GM04503 (cell line): Measurements from ENCODE around the gene IGF1.

ENCODE experiments used
- DNase-seq: peaks from one replicate; pipeline ENCODE4 v3.0.0-alpha.2; 2012; ENCODE audit warnings: low read depth

The IGF1 gene

DNA sequence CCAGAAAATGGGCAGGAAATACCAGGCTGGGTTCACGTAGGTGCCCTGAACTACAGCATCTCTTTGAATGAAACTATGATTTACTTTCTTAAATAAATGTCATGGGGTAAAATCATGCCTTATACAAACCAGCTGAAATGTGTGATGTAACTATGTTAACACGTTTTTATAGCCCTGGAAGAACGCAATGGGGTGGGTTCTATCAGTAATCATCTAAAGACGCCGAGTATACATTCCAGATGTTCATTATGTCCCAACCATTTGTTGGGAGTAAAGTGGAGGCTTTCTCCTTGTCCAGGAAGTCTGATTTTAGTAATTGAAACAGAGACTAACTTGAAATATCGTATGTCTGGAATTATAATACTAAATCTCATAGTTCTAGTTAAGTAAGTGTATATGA lies 16.2 kb upstream of the IGF1 start:
- DNase-seq: no peak

DNA sequence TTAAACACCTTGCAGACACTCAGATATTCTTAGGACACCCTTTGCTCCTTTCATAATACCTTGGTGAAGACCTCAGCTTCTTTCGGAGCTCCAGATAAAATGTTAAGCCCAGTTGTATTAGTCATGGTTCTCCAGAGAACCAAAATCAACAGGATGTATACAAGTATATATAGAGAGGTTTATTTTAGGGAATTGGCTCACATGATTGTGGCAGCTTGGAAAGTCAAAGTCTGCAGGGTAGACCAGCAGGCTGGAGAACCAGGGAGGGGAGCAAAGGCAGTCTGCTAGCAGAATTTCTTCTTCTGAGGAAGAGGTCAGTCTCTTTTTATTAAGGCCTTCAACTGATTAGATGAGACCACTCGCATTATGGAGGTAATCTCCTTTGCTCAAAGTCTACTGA lies 6.9 kb upstream of the IGF1 start:
- DNase-seq: no peak

DNA sequence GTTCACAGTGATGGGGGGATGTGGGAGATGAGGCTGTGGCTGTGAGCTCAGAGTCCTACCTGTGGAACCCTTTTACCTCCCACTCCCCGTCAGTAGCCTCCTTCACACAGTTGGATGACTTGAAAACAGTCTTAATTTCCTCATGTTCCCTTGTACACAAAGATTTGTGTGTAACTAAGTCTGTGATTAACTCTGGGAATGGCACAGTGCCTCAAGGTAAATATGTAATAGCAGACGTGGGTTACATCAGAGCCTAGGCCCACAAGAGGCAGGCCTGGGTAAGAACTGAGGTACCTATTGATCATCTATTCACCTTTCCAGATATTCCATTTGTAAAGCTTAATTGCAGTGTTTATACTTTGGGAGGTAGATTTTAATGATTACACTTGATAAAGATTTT lies 5.8 kb upstream of the IGF1 start:
- no peak for DNase-seq

DNA sequence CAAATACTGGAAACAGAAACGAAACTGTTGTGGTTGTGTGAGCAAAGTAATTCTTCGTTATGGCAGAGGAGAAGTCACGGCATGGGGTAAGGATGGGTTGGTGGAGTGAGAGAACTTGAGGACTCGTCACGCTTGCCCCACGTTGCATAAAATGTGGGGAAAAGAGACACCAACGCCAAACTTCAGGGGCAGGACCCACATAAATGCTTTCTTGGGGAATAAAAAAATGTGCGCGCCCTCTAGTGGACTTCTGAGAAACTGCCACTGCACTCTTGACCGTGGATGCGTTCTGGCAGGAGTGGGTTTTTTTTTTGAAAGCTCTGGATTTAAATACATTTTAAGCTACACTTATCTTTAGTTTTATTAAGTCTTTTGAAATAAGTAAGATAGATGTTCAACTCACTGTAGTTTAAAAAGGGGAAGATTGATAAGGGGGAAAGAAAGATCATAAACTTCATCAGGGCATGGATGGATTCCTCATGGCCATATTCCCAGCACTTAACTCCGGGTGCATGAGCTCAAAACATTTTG lies 4.1 kb upstream of the IGF1 start:
- peak; percentile 34 for DNase-seq

DNA sequence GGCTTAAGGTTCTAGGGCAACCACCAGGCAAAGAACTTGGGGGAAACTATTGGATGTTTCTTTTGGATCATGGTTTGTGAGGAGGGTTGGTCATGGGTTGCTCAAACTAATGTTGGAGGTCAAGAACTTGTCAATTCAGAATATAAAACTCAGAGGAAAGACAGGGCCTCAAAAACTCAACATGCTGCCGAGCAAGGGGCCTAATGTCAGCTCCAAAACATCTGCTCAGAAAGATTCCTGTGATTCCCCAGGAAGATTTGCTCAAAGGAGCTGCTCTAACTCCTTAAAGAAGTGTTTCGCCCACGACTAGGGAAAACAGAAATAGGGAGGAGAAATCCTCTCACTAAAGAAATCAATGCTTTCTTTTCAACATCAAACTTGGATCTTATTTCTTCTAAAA lies 3.7 kb upstream of the IGF1 start:
- DNase-seq: no peak

DNA sequence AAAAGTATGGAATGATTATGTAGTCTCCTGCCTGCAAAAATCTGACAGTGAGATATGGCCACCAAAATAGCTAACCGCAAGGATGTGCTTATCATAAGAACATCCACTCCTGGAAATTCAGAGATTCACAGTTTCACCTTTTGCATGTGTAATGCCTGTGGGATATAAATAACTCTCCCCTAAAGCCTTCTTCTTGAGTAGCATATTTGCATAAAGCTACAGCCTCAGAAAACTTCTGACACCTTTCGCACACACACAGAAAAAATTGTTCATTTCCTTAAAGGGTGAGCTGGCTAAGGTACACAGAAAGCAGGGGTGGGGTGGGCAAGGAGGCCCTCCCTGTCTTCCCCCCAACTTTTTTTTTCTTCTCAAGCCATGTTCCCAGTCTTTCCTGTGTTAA lies 3.1 kb upstream of the IGF1 start:
- no peak for DNase-seq

DNA sequence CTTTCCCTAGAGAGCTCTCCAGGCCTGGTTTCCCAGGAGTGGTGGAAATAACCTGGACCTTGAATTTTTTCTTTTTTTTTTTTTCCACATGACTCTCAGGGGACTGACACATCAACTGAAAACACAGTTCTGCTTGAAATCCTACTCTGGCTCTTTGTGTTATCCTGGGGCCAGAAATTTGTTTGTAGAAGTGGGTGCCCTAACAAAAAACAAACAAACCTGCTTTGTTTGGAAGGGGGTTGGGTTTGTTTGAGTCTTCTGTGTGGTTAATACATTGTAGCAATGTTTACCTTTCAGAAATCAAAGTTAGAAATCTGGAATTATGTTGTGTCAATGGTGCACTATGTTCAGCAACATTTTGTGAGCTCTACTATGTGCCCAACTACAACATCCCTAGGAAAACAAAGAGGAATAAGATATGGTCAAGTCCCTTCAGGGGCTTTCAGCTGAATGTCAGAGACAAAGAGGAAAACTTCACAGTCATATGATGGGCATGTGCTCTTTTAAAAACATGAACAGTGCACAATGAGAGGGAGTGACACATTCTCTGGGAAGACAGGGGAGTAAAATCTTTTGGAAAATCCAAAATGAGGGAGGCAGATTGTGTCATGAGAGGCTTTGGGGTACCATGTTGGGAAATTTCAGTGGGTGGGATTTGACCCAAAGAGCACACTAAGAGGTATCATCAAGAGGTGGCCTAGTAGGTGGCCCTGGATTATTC lies 1.5 kb upstream of the IGF1 start:
- no peak for DNase-seq

DNA sequence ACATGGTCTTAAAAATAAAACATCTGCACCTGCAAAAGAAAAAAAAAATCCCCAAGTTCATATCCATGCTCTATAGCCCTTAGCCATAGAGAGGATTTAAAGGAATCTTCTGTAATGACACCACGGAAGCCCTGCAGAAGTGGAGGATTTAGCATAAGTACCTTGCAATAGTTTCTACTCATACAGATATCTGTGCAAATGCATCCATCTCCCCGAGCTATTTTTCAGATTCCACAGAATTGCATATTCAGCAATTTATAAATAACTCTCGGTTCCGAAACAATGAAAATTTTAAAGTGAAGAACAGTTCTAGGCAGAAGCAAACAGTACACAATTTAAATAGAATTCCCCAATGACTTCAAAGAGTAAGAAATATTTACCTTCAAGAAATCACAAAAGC lies 424 bp downstream of the IGF1 start:
- DNase-seq: no peak

DNA sequence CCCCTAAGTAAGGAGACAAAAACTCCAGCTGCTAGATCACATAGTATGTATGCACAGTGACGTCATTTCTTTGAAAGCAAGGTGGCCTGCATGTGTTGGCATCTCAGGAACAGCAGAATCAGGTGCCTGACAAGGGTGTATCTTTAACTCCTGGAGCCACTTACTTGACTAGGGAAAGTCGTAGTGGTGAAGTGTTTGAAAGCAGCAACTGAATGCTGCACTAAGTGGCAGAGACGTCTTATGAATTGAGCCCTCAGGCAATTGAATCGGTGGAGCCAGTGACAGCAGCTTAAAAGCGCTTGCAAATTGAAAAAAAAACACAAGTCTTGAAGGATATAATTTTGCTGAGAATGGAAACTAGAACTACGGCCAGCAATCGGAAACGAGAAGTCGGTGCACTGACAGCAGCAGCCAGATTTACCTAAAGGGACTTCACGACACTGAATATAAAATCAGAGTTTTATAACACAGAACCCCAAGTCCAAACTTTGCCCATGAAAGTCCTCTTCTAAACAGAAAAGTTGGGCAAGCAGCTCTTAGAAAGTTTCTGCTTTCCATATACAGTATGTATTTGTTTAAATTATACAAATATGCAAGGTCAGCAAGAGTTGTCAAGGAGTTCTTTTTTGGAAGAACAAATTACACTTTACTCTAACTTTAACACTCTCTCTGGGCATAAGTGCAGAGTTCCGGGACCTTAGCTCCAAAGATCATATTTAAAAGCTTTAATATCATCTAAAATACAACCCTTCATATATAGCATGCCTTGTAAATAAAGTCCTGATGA lies 1.1 kb downstream of the IGF1 start:
- no peak for DNase-seq

DNA sequence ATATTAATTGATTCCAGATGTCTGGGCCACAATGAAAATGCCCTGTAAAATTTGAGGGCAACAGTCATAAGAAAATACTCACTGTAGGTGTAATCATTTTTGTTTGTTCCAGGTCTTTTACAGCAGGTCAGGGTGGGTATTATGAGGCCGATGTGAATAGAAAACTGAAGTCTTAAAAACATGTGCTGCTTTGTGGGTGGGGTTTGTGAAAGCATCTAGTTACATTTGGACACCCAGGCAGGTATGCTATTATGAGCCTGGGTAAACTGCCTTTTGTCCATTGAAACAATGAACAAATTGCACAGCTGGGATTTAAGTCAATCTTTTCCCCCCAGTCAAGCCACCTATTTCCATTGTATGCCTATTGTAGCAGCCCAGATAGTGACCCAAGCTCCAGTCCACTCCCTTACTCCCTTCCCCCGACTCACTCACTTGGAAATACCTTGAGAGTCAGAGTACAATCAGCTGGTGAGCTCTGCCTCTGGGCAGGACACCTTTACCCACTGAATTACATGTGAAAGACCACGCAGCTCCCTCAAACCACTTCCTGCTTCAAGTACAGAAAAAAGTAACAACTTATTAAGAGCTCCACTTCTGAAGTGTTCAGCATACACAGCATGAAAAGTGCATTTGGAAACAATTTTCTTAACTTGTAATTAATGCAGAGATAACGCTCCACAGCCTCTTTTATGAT lies 1.8 kb downstream of the IGF1 start:
- no peak for DNase-seq

DNA sequence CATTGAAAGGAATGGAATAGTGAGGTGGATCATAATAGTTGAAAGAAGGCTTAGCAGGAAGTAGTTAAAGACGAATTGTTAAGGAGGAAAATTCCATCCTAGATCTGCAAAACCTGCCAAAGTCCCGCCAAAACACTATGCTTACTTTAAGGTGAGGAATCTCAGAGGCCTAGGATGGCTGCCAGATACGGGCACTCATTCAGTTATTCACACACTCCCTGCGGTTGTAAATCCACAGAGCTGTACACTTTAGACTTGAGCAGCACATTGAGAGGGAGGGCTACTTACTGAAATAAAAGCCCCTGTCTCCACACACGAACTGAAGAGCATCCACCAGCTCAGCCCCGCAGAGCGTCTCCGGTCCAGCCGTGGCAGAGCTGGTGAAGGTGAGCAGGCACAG lies 5.0 kb downstream of the IGF1 start:
- DNase-seq: no peak

DNA sequence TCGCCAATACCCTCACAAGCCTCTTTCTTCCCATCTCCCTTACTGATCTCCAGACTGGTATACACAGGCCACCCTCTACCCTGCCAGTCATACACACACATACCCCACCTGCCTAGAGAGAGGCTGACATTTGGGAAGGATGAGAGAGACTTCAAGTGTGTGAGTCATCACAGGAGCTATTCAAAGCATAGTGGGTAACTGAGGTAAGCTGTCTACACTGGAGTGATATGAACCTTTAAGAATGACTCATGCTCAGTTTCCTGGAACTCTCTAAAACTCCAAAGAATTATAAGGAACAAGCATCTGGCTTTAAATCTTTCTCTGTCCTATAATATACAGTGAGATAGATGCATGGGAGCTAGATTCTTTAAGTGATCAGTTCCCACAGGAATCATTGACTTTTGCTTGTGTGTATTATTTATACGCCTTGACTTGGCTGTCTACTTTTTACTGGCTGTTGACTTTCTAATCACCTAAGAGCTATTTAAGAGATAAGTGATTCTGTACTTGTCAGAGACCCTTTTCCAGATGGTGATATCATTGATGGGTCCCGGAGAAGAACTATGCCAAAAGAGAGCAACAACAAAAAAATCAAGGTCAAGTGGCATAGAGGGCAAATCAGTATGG lies 5.8 kb downstream of the IGF1 start:
- no peak for DNase-seq

DNA sequence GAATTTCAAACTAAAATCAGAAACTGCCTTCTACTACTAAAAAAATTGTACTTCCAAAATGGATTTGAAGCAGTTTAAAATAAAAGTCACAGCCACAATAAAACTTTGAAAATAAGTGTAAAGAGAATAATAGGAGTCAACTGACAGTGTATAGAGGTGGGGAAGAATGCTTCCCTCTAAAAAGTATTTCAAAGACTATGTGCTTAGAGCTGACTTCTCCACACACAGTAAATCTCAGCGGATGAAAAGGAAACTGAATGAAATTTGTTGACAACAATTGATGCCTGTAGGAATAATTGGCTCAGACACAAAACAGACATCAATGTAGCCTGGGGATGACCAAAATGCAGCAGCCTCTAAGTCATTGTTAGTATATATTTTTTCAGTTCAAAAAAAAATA lies 7.9 kb downstream of the IGF1 start:
- DNase-seq: no peak

DNA sequence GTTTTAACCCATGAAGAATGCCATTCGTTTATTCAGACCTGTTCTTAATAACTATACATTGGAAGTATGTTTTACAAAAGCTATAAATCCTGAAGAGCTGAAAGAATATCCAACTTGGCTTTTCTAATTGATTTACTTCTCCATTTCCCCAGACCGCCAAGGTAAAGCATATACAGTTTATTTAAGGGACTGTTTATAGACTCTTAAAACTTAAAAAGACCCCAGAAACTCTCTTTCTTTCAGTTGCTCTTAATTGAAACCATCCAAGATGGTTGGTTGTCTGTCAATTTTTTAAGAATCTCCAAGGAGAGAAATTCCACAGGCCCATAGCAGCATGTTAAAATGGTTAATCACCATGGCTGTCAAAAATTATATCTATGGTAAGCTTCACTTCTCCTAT lies 8.8 kb downstream of the IGF1 start:
- DNase-seq: no peak

DNA sequence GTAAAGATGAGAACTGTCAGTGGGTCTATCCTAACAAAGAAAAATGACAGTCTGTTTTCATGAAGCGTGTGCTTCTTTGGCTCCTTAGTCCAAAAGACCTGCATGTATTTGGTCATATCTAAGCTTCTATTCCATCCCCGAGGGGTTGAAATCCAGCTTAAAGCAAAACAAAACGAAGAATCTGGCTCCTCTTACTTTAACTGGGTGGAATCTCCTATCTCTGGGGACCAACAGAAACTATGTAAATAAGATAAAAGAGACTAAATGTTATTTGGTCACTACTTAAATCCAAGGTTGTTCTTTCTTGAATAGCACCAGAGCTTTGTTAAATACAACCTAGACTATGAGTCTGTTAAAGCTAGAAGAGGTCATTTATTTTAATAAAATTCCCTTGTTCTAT lies 9.4 kb downstream of the IGF1 start:
- DNase-seq: no peak

DNA sequence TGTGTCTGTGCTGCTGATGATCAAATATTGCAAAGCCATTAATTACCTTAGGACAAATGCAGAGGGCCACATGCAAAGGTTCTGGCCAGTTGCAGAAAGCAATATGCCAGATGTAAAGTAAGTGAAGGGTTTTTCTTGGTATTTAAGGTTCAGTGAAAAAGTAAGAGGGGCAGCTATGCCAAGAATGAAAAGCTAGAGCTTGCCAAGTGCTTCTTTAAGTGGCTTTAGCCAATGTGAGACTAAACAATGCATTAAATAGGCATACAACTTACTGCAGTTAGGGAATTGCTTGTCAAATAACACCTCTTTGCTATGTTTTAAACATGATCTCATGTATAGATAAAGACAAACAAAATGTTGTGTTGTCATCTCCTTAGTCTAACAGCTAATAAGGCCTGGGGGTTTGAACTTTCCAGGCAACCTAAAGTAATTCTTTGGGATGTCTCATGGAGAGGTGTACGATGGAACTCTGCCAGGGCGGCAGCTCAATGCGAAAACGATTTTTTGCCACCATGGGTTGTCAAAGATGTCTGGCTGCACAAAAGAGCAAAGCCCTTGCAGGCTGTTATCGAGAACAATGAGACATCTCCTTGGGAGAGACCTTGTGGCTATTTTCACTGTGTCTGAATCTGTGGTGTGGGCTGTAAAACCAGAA lies 12.0 kb downstream of the IGF1 start:
- no peak for DNase-seq

DNA sequence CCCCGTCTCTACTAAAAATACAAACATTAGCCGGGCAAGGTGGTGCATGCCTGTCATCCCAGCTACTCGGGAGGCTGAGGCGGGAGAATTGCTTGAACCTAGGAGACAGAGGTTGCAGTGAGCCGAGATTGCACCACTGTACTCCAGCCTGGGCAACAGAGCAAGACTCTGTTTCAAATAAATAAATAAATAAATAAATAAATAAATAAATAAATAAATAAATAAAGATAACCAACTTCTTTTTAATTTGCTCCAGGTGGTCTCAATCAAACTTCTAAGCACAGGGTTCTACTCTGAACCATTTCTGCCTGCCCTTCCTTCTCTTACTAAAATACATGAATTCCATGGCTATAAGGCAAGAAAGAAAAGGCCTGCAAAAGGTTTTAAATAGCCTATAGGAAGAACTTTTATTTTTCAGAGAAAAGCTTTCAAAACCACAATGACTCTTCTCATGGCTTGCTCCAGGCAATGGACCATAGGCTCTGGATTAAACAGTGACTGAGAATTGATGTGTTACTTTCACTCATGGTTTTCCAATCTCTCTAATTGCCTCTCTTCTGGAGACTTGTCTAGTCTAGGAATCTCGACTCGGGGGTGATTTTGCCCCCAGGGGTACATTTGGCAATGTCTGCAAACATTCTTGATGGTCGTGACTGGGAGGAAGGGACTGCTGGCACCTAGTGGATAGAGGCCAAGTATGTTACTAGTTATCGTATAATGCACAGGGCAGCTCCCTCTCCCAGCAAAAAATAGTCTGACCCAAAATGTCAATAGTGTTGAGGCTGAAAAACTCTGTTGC lies 14.4 kb downstream of the IGF1 start:
- no peak for DNase-seq

DNA sequence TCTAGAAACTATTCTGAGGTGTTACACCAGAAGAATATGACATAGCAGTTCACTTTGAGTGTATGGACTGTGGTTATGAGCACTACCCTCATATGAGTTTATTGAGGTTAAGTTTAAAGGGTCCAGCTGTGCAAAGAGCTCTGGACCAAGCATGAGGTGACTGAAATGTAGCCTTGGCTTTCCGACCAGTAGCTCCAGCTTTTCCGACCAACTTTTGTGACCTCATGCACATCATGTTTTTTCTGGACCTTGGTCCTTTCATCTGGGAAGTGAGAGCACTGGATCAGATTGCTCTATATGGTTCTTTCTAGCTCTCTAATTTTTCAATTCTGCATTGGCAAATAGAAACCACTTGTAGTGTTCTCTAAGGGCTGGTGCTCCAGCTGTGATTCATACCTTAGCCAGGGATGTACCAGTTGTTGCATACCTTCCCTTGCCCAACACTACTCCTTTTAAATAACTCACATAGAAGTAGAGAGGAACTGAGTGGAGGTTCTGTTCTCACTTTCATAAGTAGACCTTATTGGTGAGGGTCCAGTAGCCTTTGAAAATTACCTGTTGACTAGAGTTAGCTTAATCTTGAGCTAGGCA lies 16.6 kb downstream of the IGF1 start:
- DNase-seq: no peak

DNA sequence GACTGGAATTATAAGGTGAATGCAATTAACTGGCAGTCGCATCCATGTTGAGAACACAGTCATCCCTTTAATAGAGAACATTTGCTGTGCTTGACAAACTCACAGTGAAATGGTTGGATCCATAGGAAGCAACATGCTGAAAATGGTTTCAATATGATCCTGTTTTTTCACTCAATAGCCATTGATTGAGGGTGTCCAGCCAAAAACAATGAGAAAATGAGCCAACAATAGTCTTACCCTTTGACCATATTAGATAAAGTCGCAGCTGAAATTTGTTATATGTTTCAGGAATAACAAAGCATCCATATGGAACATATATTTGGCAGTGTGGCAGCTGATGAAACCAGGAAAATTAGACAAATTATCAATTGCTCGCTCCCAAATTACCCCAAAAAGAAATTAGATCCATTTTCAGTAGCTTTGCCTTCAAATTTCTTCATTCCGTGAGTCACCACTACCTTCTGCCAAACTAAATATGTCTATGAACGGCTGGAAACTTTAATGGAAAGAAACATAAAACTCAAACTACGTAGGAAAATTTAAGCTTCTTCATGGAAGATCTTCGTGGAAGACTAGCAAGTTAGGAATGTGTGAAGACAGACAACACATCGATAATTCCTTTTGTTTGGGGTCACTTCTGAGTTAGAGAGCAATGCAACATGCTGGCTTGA lies 17.4 kb downstream of the IGF1 start:
- no peak for DNase-seq

DNA sequence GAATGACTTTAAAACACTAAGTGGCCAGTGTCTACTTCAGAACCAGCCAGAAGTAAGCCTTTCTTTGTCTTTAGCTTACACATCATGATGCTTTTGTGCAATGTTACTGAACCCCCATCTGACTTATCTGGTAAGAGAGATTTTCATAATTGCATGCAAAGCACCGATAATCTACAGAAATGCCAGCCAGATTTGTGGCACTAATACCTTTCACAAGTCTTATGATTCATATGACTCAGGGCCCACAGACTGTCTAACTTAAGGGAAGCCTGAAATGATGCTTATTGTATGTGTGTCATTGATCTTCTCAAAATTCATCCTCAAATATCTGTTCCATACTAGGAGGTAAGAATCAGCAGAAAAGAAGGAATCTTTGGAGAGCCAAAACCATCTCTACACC lies 18.0 kb downstream of the IGF1 start:
- DNase-seq: no peak
